ENCODE data around the gene PMF1.

The PMF1 gene

DNA sequence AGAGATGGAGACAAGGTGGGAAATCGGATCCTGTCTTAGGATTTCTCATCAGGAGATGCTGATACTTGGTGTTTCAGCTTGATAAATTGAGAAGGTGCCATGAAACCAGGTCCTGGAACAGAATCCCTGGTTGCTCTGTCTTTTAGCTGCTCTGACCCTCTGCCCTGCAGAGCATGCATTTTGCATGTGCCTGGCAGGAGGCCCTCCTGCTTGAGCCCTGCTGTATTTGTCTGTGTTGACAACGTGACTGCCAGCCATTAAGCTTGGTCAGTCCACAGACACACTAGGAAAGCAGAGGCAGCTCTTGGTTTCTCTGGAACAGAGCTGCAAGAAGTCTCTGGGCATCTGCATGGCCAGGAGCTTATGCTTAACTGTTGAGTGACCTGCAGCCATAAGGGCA, 16.4 kb upstream of the PMF1 start:
- DNase-seq (ENCODE audit: extremely low spot score), result no peak
- POLR2A ChIA-PET, result interaction anchor here (0.8 kb wide), 1 partner anchor 17 kb away, joined by 3 read pairs; the partner anchor contains the start of gene PMF1
- CTCF ChIA-PET, result interaction anchor here (1.2 to 3.1 kb wide), 6 partner anchors 14 to 106 kb away, joined by 4 to 12 read pairs (median 5); partner anchors contain the start of gene PMF1
- no peak for TF ChIP-seq CTCF (IDR thresholded peaks at IDR 0.05; ENCODE audit: control extremely low read depth, extremely low read depth, low read depth, missing control alignments)

- no peak for TF ChIP-seq CTCF (IDR thresholded peaks at IDR 0.05; ENCODE audit: control extremely low read depth, extremely low read depth, low read depth, missing control alignments)
- CTCF ChIA-PET, result interaction anchor here (0.8 to 4.5 kb wide), 14 partner anchors 11 to 102 kb away, joined by 3 to 27 read pairs (median 5); partner anchors contain the start of gene SEMA4A
- POLR2A ChIA-PET, result interaction anchor here (0.5 to 2.7 kb wide), 2 partner anchors 14 to 104 kb away, joined by 3 to 12 read pairs; partner anchors contain the start of gene PMF1
These were observed 13.9 kb upstream of the PMF1 start for GRCh38 chr1:156198831-156199349.

DNA sequence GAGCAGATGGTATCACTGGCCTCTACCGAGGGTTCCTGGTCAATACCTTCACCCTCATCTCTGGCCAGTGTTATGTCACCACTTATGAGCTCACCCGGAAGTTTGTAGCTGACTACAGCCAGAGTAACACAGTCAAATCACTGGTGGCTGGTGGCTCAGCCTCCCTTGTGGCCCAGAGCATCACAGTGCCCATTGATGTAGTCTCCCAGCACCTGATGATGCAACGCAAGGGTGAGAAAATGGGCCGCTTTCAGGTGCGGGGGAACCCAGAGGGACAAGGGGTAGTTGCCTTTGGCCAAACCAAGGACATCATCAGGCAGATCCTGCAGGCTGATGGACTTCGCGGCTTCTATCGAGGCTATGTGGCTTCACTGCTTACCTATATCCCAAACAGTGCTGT, 12.8 kb upstream of the PMF1 start:
- no peak for TF ChIP-seq CTCF (IDR thresholded peaks at IDR 0.05; ENCODE audit: control extremely low read depth, extremely low read depth, low read depth, missing control alignments)
- ChIA-PET POLR2A (interaction anchor here (2.7 kb wide), 1 partner anchor 12 kb away, joined by 12 read pairs; the partner anchor contains the start of gene PMF1), CTCF (interaction anchor here (1.0 to 4.5 kb wide), 11 partner anchors 9 to 134 kb away, joined by 3 to 27 read pairs (median 4); no protein-coding TSS in a partner anchor)
- no peak for DNase-seq (ENCODE audit: extremely low spot score)

More at GRCh38 chr1:156198831-156199349, 13.9 kb upstream of the PMF1 start:
- peak; percentile 52 for DNase-seq (ENCODE audit: extremely low spot score)

GRCh38 chr1:156203331-156203730, 9.5 kb upstream of the PMF1 start:
- POLR2A ChIA-PET, result no interaction called here
- DNase-seq (ENCODE audit: extremely low spot score), result no peak
- CTCF ChIA-PET, result interaction anchor here (1.4 to 3.2 kb wide), 3 partner anchors 9 to 106 kb away, joined by 4 to 14 read pairs (median 5); partner anchors contain the start of gene PMF1
- TF ChIP-seq CTCF (IDR thresholded peaks at IDR 0.05; ENCODE audit: control extremely low read depth, extremely low read depth, low read depth, missing control alignments), result no peak

GRCh38 chr1:156204686-156205085, 8.1 kb upstream of the PMF1 start:
- TF ChIP-seq CTCF (IDR thresholded peaks at IDR 0.05; ENCODE audit: control extremely low read depth, extremely low read depth, low read depth, missing control alignments), result no peak
- DNase-seq (ENCODE audit: extremely low spot score), result no peak
- POLR2A ChIA-PET, result no interaction called here
- CTCF ChIA-PET, result interaction anchor here (1.2 to 1.8 kb wide), 2 partner anchors 13 to 20 kb away, joined by 4 to 8 read pairs; no protein-coding TSS in a partner anchor

DNA sequence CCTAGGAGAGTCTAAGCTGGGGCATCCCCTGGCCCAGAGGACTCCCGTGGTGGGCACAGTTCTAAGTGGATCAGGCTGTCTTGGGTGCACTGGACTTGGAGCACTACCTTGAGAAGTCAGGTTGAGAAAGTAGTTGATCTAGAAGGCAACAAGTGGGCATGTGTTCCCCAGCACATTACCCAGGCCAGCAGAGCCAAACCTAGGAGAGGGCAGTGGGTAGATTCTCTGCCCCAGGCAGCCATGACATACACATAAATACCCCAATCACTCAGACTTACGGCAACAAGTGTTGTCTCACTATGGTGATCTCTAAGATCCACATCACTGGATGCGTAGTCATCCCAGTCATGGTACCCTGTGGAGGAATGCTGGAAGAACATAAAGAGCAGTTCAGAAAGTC, 1.6 kb upstream of the PMF1 start:
- no peak for TF ChIP-seq CTCF (IDR thresholded peaks at IDR 0.05; ENCODE audit: control extremely low read depth, extremely low read depth, low read depth, missing control alignments)
- no peak for DNase-seq (ENCODE audit: extremely low spot score)
- ChIA-PET POLR2A (no interaction called here), CTCF (interaction anchor here (1.0 to 2.4 kb wide), 4 partner anchors 9 to 15 kb away, joined by 4 to 14 read pairs (median 12); no protein-coding TSS in a partner anchor)

Data from GM10248 (cell line).